Endodermal cell (in vitro differentiated cells): ENCODE data around the gene EMP3. TPM values are rescaled to one million over a fixed set of nuclear protein-coding genes. Genes with fewer than 3 reads are reported as not detected.

Source experiments
- DNase-seq: peaks from one replicate; pipeline ENCODE4 v3.0.0-alpha.2; 2017
- H3K27ac ChIP-seq: 2 replicates; pipeline ENCODE4 v1.5.1; 2013; ENCODE audit warnings: mild to moderate bottlenecking, low read depth, low read length, moderate library complexity
- H3K27me3 ChIP-seq: 2 replicates; pipeline ENCODE4 v1.6.1; 2013; ENCODE audit warnings: mild to moderate bottlenecking, low read length, moderate library complexity; ENCODE audit not compliant: insufficient read depth, control insufficient read depth, poor library complexity, severe bottlenecking
- H3K36me3 ChIP-seq: 2 replicates; pipeline ENCODE4 v1.7.0; 2013; ENCODE audit warnings: mild to moderate bottlenecking, low read length, moderate library complexity; ENCODE audit not compliant: control insufficient read depth, insufficient read depth
- H3K4me1 ChIP-seq: one replicate; pipeline ENCODE4 v1.7.0; 2013; ENCODE audit warnings: low read length; ENCODE audit not compliant: control insufficient read depth, insufficient read depth
- H3K4me3 ChIP-seq: 2 replicates; pipeline ENCODE4 v1.5.1; 2013; ENCODE audit warnings: mild to moderate bottlenecking, low read length, moderate library complexity
- H3K9ac ChIP-seq: 2 replicates; pipeline ENCODE4 v1.6.1; 2013; ENCODE audit warnings: mild to moderate bottlenecking, low read length, moderate library complexity; ENCODE audit not compliant: poor library complexity, severe bottlenecking; ENCODE audit errors: extremely low read depth
- H3K9me3 ChIP-seq: 2 replicates; pipeline ENCODE4 v1.6.1; 2013; ENCODE audit warnings: mild to moderate bottlenecking, low read length, moderate library complexity; ENCODE audit not compliant: control insufficient read depth
- H3K27ac Mint-ChIP-seq: 2 replicates; pipeline ENCODE4 v1.8.0; 2020; ENCODE audit warnings: mixed read lengths
- H3K27me3 Mint-ChIP-seq: 2 replicates; pipeline ENCODE4 v1.8.0; 2021; ENCODE audit warnings: mild to moderate bottlenecking, mixed read lengths; ENCODE audit not compliant: insufficient read depth
- H3K36me3 Mint-ChIP-seq: 2 replicates; pipeline ENCODE4 v1.8.0; 2020; ENCODE audit warnings: low read depth, mixed read lengths
- H3K4me1 Mint-ChIP-seq: 2 replicates; pipeline ENCODE4 v1.8.0; 2020; ENCODE audit warnings: mixed read lengths
- H3K4me3 Mint-ChIP-seq: 2 replicates; pipeline ENCODE4 v1.8.0; 2020; ENCODE audit warnings: mild to moderate bottlenecking, moderate library complexity, mixed read lengths
- H3K9me3 Mint-ChIP-seq: 2 replicates; pipeline ENCODE4 v1.8.0; 2020; ENCODE audit warnings: mild to moderate bottlenecking, mixed read lengths
- CTCF ChIP-seq: fragments of 200-600 bp; sonication (generic); conservative IDR thresholded peaks from 2 replicates; pipeline ENCODE4 v1.5.0; 2021; ENCODE audit warnings: antibody characterized with exemption, mild to moderate bottlenecking
- WGBS, 2 experiments: methylation state at CpG; one replicate each; pipeline versions ENCODE4 v1.1.5 to v1.1.7; 2013; ENCODE audit warnings: missing lambda C conversion rate in 2 of 2, mixed read lengths in 1 of 2; ENCODE audit not compliant: insufficient coverage in 1 of 2, insufficient read length in 1 of 2; 5-methylcytosine and 5-hydroxymethylcytosine counted together
- total RNA-seq, 2 donors: library from RNA; stranded (reverse); fragmentation: NEBNext Ultra II Directional in 1 of 2; extraction: Animal tissue kit (Norgen Biotek cat#: 25700) in 1 of 2; gene quantifications; 2 replicates in 1 of 2; 3 replicates in 1 of 2; pipeline ENCODE4 v1.2.1, GENCODE V29; 2021

EMP3 gene
- total RNA-seq, 2 donors from 2014 or later = 3.5 TPM

DNA sequence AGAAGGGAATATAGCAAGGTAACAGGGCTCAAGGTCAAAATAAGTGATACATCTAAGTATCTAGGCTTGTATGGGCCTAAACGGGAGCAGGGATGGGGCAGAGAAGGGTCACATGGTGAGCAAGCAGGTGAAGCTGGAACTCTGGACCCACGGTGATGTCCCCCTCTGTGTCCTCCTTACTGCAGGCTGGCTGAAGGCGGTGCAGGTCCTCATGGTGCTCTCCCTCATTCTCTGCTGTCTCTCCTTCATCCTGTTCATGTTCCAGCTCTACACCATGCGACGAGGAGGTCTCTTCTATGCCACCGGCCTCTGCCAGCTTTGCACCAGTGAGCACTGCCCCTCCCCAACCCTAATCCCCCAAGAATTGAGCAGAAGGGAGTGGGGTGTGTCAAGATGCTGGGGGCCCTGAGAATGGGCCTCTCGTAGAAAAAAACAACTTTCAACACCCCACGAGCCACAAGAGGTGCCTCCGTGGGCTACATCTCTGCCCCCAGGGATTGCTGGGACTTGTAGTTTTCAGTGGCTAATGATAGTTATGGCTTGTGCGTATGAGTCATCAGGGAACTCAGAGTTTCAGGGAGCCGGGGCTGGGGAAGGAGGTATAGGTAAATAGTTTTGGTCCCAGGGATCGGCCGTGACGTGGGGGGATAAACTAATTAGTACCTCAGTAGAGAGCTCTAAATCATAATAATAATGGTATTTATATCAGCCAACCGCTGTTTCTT, 4.0 kb downstream of the EMP3 start:
- no peak for TF ChIP-seq CTCF
- no peaks in the 10 kb centered on the region for H3K36me3 Mint-ChIP-seq
- no peak overlapping the region for H3K4me3 ChIP-seq
- H3K4me1 ChIP-seq = peaks cover 4% of the 10 kb centered on the region
- H3K27me3 Mint-ChIP-seq = peaks cover 24% of the 10 kb centered on the region
- no peaks in the 10 kb centered on the region for H3K27me3 ChIP-seq
- H3K27ac ChIP-seq = no peak overlapping the region
- peaks cover 4% of the 10 kb centered on the region for H3K9me3 Mint-ChIP-seq
- 87 to 89% methylated on average over 3 to 15 of the region's 15 CpGs for WGBS, 2 experiments
- no peak overlapping the region for H3K9ac ChIP-seq
- H3K9me3 ChIP-seq = peaks cover 7% of the 10 kb centered on the region
- H3K4me1 Mint-ChIP-seq = peaks cover 28% of the 10 kb centered on the region
- peak overlapping the region; percentile 78 for H3K4me3 Mint-ChIP-seq
- no peak overlapping the region for H3K27ac Mint-ChIP-seq
- DNase-seq = peak; percentile 74
- H3K36me3 ChIP-seq = no peaks in the 10 kb centered on the region

DNA sequence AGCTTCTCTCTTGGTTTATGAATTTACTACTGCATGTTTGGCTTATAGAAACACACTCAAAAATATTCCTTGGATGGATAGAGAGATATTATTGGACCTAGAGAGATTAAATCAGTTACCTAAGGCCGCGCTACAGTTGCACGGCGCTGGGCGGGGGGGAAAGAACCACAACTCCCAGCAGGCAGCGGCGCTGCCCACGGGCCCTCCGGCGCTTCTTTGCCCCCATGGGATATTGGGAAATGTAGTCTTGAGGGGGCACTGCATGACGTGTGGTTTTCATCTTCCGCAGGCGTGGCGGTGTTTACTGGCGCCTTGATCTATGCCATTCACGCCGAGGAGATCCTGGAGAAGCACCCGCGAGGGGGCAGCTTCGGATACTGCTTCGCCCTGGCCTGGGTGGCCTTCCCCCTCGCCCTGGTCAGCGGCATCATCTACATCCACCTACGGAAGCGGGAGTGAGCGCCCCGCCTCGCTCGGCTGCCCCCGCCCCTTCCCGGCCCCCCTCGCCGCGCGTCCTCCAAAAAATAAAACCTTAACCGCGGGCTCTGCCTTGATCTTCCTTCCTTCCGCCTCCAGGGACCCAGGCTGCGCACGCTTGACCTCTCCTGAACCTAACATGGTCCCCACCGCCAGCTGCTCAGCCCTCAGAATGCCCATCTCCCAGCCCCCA, 4.8 kb downstream of the EMP3 start:
- H3K4me1 ChIP-seq = peaks cover 4% of the 10 kb centered on the region
- WGBS, 2 experiments = 76 to 86% methylated on average over 35 to 41 of the region's 41 CpGs
- no peaks in the 10 kb centered on the region for H3K36me3 ChIP-seq
- peak overlapping the region; percentile 78 for H3K4me3 Mint-ChIP-seq
- DNase-seq = peak; percentile 94
- peaks cover 4% of the 10 kb centered on the region for H3K9me3 Mint-ChIP-seq
- H3K27me3 Mint-ChIP-seq = peaks cover 29% of the 10 kb centered on the region
- H3K4me1 Mint-ChIP-seq = peaks cover 27% of the 10 kb centered on the region
- peak overlapping the region; percentile 93 for H3K27ac Mint-ChIP-seq
- H3K27me3 ChIP-seq = no peaks in the 10 kb centered on the region
- TF ChIP-seq CTCF = peak; percentile 52
- no peak overlapping the region for H3K4me3 ChIP-seq
- no peaks in the 10 kb centered on the region for H3K36me3 Mint-ChIP-seq
- H3K27ac ChIP-seq = no peak overlapping the region
- H3K9me3 ChIP-seq = peaks cover 7% of the 10 kb centered on the region
- no peak overlapping the region for H3K9ac ChIP-seq

DNA sequence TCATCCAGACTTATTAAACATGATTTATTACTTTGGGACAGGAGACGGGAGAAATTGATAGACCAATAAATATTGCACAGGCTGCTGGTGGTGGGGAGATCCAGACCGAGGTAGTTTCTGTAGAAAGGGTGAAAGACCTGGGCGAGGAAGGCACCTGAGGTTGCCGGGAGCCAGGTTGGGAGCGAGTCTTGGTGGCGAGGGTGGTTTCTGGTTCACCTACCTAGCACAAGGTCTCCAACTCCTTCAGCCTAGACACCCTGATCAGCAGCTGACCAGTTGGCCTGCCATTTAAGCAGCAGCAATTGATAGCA, 7.0 kb downstream of the EMP3 start:
- Histone ChIP-seq H3K27ac (no peak overlapping the region), H3K9ac (no peak overlapping the region), H3K9me3 (peaks cover 7% of the 10 kb centered on the region), H3K27me3 (no peaks in the 10 kb centered on the region), H3K4me1 (no peaks in the 10 kb centered on the region), H3K36me3 (no peaks in the 10 kb centered on the region), H3K4me3 (peak overlapping the region; percentile 56)
- H3K27ac Mint-ChIP-seq = peak overlapping the region; percentile 19
- no peak for DNase-seq
- H3K4me1 Mint-ChIP-seq = peaks cover 22% of the 10 kb centered on the region
- H3K4me3 Mint-ChIP-seq = peak overlapping the region; percentile 62
- no peak for TF ChIP-seq CTCF
- H3K9me3 Mint-ChIP-seq = peaks cover 4% of the 10 kb centered on the region
- 85 to 90% methylated on average over 4 to 6 of the region's 6 CpGs for WGBS, 2 experiments
- peaks cover 15% of the 10 kb centered on the region for H3K27me3 Mint-ChIP-seq
- H3K36me3 Mint-ChIP-seq = no peaks in the 10 kb centered on the region
